H1 (cell line): ENCODE data around the gene COL21A1. TPM values are rescaled to one million over a fixed set of nuclear protein-coding genes. Genes with fewer than 3 reads are reported as not detected.

Experiments
- CTCF ChIA-PET: fragments of 300-600 bp; sonication (Branson Sonifier 250); formaldehyde crosslinking; loops from one replicate; lab custom pipeline; 2021; ENCODE audit not compliant: partially characterized antibody; lab: Charles Lee
- POLR2A ChIA-PET: fragments of 300-600 bp; sonication (Branson Sonifier 250); formaldehyde crosslinking; loops from one replicate; lab custom pipeline; 2021; ENCODE audit warnings: inconsistent platforms; ENCODE audit not compliant: partially characterized antibody; lab: Charles Lee
- DNase-seq, 2 experiments: peaks; one replicate each; pipeline versions ENCODE4 v3.0.0 to v3.0.0-alpha.2; 2010 to 2022; ENCODE audit warnings: low spot score in 2 of 2, low read depth in 1 of 2, mixed read lengths in 1 of 2
- FAIRE-seq: peaks from 2 replicates; lab custom pipeline; 2011; peaks lifted over from hg19 to GRCh38; lab: Jason Lieb, UNC
- H2AFZ ChIP-seq: 2 replicates; pipeline ENCODE4 v1.8.1; 2012; ENCODE audit warnings: low read length, inconsistent platforms
- H2AK5ac ChIP-seq: 2 replicates; pipeline ENCODE4 v1.6.1; 2013; ENCODE audit warnings: low read depth, low read length
- H2BK120ac ChIP-seq: replicated peaks from 2 replicates; pipeline ENCODE3; 2013; ENCODE audit warnings: low read depth, low read length, inconsistent platforms
- H2BK12ac ChIP-seq: 2 replicates; pipeline ENCODE4 v1.6.1; 2013; ENCODE audit warnings: low read depth, low read length
- H2BK15ac ChIP-seq: 2 replicates; pipeline ENCODE4 v1.6.1; 2013; ENCODE audit warnings: low read length
- H2BK20ac ChIP-seq: 2 replicates; pipeline ENCODE4 v1.6.1; 2013; ENCODE audit warnings: low read length
- H2BK5ac ChIP-seq: 2 replicates; pipeline ENCODE4 v1.6.1; 2013; ENCODE audit warnings: low read depth, low read length
- H3K14ac ChIP-seq: 2 replicates; pipeline ENCODE4 v1.6.1; 2013; ENCODE audit warnings: inconsistent platforms; ENCODE audit not compliant: insufficient read length
- H3K18ac ChIP-seq: 2 replicates; pipeline ENCODE4 v1.6.1; 2013; ENCODE audit warnings: low read length; ENCODE audit errors: extremely low read depth
- H3K23ac ChIP-seq: 2 replicates; pipeline ENCODE4 v1.6.1; 2013; ENCODE audit warnings: inconsistent platforms; ENCODE audit not compliant: insufficient read length
- H3K23me2 ChIP-seq: 2 replicates; pipeline ENCODE4 v1.6.1; 2013; ENCODE audit warnings: low read depth, low read length
- H3K27ac ChIP-seq: 2 replicates; pipeline ENCODE4 v1.6.1; 2011; ENCODE audit warnings: low read depth, low read length, inconsistent platforms
- H3K27me3 ChIP-seq, 4 experiments: replicated peaks in 1 of 4; 1 replicate in 1 of 4; 2 replicates in 3 of 4; pipeline versions ENCODE4 v1.6.1 to v1.8.1; 2011 to 2013; ENCODE audit warnings: low read length in 3 of 4, mild to moderate bottlenecking in 3 of 4, inconsistent platforms in 2 of 4, mixed read lengths in 2 of 4, moderate library complexity in 1 of 4; ENCODE audit not compliant: control insufficient read depth in 3 of 4, insufficient read depth in 3 of 4; ENCODE audit errors: extremely low read depth in 1 of 4
- H3K36me3 ChIP-seq, 4 experiments: 2 replicates each; pipeline versions ENCODE4 v1.6.1 to v1.8.1; 2011 to 2013; ENCODE audit warnings: mild to moderate bottlenecking in 4 of 4, low read length in 3 of 4, moderate library complexity in 2 of 4, control low read depth in 1 of 4, inconsistent platforms in 1 of 4; ENCODE audit not compliant: insufficient read depth in 4 of 4, control insufficient read depth in 2 of 4
- H3K4ac ChIP-seq: replicated peaks from 2 replicates; pipeline ENCODE3; 2013; ENCODE audit warnings: low read length, low read depth, mixed read lengths, inconsistent platforms; ENCODE audit not compliant: insufficient read length
- H3K4me1 ChIP-seq, 4 experiments: replicated peaks in 1 of 4; 1 replicate in 1 of 4; 2 replicates in 3 of 4; pipeline versions ENCODE4 v1.6.1 to v1.8.1; 2011 to 2013; ENCODE audit warnings: low read length in 3 of 4, inconsistent platforms in 2 of 4, mixed read lengths in 1 of 4; ENCODE audit not compliant: insufficient read depth in 4 of 4, control insufficient read depth in 3 of 4
- H3K4me2 ChIP-seq, 2 experiments: 2 replicates each; pipeline versions ENCODE4 v1.6.1 to v1.8.1; 2011 to 2013; ENCODE audit warnings: low read depth in 2 of 2, low read length in 2 of 2, control low read depth in 1 of 2, inconsistent platforms in 1 of 2, mild to moderate bottlenecking in 1 of 2; ENCODE audit not compliant: insufficient read depth in 1 of 2
- H3K4me3 ChIP-seq, 4 experiments: fragments of 200-600, 300-600 bp in 1 of 4; sonication (generic), shearing (Covaris generic), sonication (Bioruptor Twin) in 1 of 4; 2 replicates each; pipeline versions ENCODE4 v1.5.1 to v1.8.1; 2011 to 2016; ENCODE audit warnings: low read length in 4 of 4, low read depth in 3 of 4, control low read depth in 2 of 4, inconsistent platforms in 2 of 4, mild to moderate bottlenecking in 2 of 4, mixed read lengths in 1 of 4, moderate library complexity in 1 of 4; ENCODE audit not compliant: insufficient read depth in 2 of 4; ENCODE audit errors: extremely low read depth in 1 of 4
- H3K56ac ChIP-seq: replicated peaks from 2 replicates; pipeline ENCODE3; 2013; ENCODE audit warnings: low read depth, mild to moderate bottlenecking, mixed read lengths, low read length, inconsistent platforms; ENCODE audit not compliant: insufficient read length
- H3K79me1 ChIP-seq: 2 replicates; pipeline ENCODE4 v1.6.1; 2013; ENCODE audit warnings: low read depth, low read length, control low read depth
- H3K79me2 ChIP-seq, 2 experiments: 2 replicates each; pipeline versions ENCODE4 v1.6.1 to v1.8.1; 2012 to 2013; ENCODE audit warnings: low read length in 2 of 2, mild to moderate bottlenecking in 2 of 2, inconsistent platforms in 1 of 2; ENCODE audit not compliant: insufficient read depth in 2 of 2, control insufficient read depth in 1 of 2
- H3K9ac ChIP-seq, 4 experiments: replicated peaks in 1 of 4; 1 replicate in 1 of 4; 2 replicates in 3 of 4; pipeline versions ENCODE4 v1.6.1 to v1.8.1; 2011 to 2013; ENCODE audit warnings: low read depth in 3 of 4, low read length in 3 of 4, control low read depth in 2 of 4, mild to moderate bottlenecking in 2 of 4, moderate library complexity in 2 of 4, inconsistent platforms in 1 of 4; ENCODE audit errors: extremely low read depth in 1 of 4
- H3K9me3 ChIP-seq, 2 experiments: 2 replicates each; pipeline versions ENCODE4 v1.6.1 to v1.8.1; 2012 to 2013; ENCODE audit warnings: mild to moderate bottlenecking in 2 of 2, moderate library complexity in 2 of 2, control low read depth in 1 of 2, inconsistent platforms in 1 of 2, low read depth in 1 of 2, low read length in 1 of 2, mixed read lengths in 1 of 2; ENCODE audit not compliant: insufficient read depth in 2 of 2
- H4K20me1 ChIP-seq, 2 experiments: replicated peaks in 1 of 2; 2 replicates each; pipeline versions ENCODE3 to v1.8.1; 2011 to 2013; ENCODE audit warnings: inconsistent platforms in 2 of 2, low read length in 2 of 2, mild to moderate bottlenecking in 1 of 2; ENCODE audit not compliant: insufficient read depth in 2 of 2, control insufficient read depth in 1 of 2
- H4K5ac ChIP-seq: 2 replicates; pipeline ENCODE4 v1.6.1; 2013; ENCODE audit warnings: low read length, low read depth, mixed read lengths, inconsistent platforms; ENCODE audit not compliant: insufficient read length
- H4K8ac ChIP-seq: 2 replicates; pipeline ENCODE4 v1.8.0; 2013; ENCODE audit warnings: mild to moderate bottlenecking, moderate library complexity, low read length, inconsistent platforms; ENCODE audit not compliant: insufficient read depth; ENCODE audit errors: extremely low read depth
- H4K91ac ChIP-seq: replicated peaks from 2 replicates; pipeline ENCODE3; 2013; ENCODE audit warnings: low read length, mixed read lengths, inconsistent platforms; ENCODE audit not compliant: insufficient read length
- CHD1 ChIP-seq: IDR thresholded peaks from 2 replicates; pipeline ENCODE4 v1.6.1; 2012; ENCODE audit warnings: low read depth, low read length, improper control_type of control experiment
- GTF2F1 ChIP-seq: IDR thresholded peaks from 2 replicates; pipeline ENCODE4 v1.6.1; 2012; ENCODE audit warnings: low read depth, low read length, improper control_type of control experiment, borderline replicate concordance
- PHF8 ChIP-seq: fragments of 200-600 bp; sonication (generic); conservative IDR thresholded peaks from 2 replicates; pipeline ENCODE4 v1.7.1; 2012; ENCODE audit warnings: low read depth, mild to moderate bottlenecking, inconsistent platforms, low read length, moderate library complexity
- RBBP5 ChIP-seq: IDR thresholded peaks from 2 replicates; pipeline ENCODE4 v1.7.1; 2012; ENCODE audit warnings: low read depth, mild to moderate bottlenecking, inconsistent platforms, low read length, moderate library complexity, borderline replicate concordance
- SP4 ChIP-seq: IDR thresholded peaks from 2 replicates; pipeline ENCODE4 v1.6.1; 2012; ENCODE audit warnings: low read length, inconsistent platforms
- SUZ12 ChIP-seq: fragments of 200-600 bp; sonication (generic); IDR thresholded peaks from 2 replicates; pipeline ENCODE4 v1.6.1; 2012; ENCODE audit warnings: mild to moderate bottlenecking, inconsistent platforms, low read length, moderate library complexity, mixed read lengths
- TBP ChIP-seq: IDR thresholded peaks from 2 replicates; pipeline ENCODE4 v1.6.1; 2011; ENCODE audit warnings: low read depth, low read length, improper control_type of control experiment
- WGBS, 2 experiments: shearing (Covaris generic) in 1 of 2; methylation state at CpG; one replicate each; pipeline versions ENCODE4 v1.1.6 to v1.1.7; 2013 to 2015; ENCODE audit warnings: low lambda C conversion rate in 2 of 2, mixed read lengths in 2 of 2, inconsistent platforms in 1 of 2, low coverage in 1 of 2, missing lambda C conversion rate in 1 of 2; ENCODE audit not compliant: insufficient replicate concordance in 2 of 2, insufficient coverage in 1 of 2, insufficient read length in 1 of 2; ENCODE audit errors: extremely low coverage in 1 of 2, missing lambda C conversion rate in 1 of 2; 5-methylcytosine and 5-hydroxymethylcytosine counted together
- polyA plus RNA-seq, 7 experiments: library from polyadenylated mRNA; depleted of rRNA in 3 of 7; stranded (reverse) in 5 of 7; unstranded in 2 of 7; fragments of >200 nt in 5 of 7; fragments of 200-250 nt in 2 of 7; gene quantifications; 1 replicate in 5 of 7; 2 replicates in 1 of 7; 4 replicates in 1 of 7; pipeline versions ENCODE4 v1.2.1 to v1.2.3, GENCODE V29; 2011 to 2013; ENCODE audit warnings: missing spikeins in 2 of 7, mixed read lengths in 2 of 7
- total RNA-seq: library from RNA; stranded (reverse); fragmentation: NEBNext Ultra II Directional; extraction: Animal tissue kit (Norgen Biotek cat#: 25700); gene quantifications from 2 replicates; pipeline ENCODE4 v1.2.1, GENCODE V29; 2021

COL21A1 gene
- total and polyA plus RNA-seq, 2 of the 8 experiments (the other 6 are each of a cell fraction or from before 2014, with no cell fraction given), result 1.6 to 3.4 TPM

- no peaks in the 10 kb centered on the region for H3K4me1 ChIP-seq
- H2BK120ac ChIP-seq, result no peak overlapping the region
- no peak overlapping the region for H3K9ac ChIP-seq
- no peak overlapping the region for H4K91ac ChIP-seq
- no peak overlapping the region for H4K8ac ChIP-seq
- no peaks in the 10 kb centered on the region for H4K20me1 ChIP-seq
- no peak overlapping the region for H3K4ac ChIP-seq
- H3K9me3 ChIP-seq, result no peaks in the 10 kb centered on the region
- FAIRE-seq (no peak), DNase-seq (no peak)
- H3K18ac ChIP-seq, result no peak overlapping the region
- no peak overlapping the region; the same call in 1 of the 2 replicates for H2AFZ ChIP-seq
- no peak overlapping the region for H3K4me3 ChIP-seq
- no peaks in the 10 kb centered on the region for H3K79me2 ChIP-seq
- no peak overlapping the region for H3K23ac ChIP-seq
- CTCF ChIA-PET, result no interaction called here
- no peak overlapping the region for H3K27ac ChIP-seq
- H3K27me3 ChIP-seq, result no peaks in the 10 kb centered on the region
- H2BK5ac ChIP-seq, result no peak overlapping the region
- no peaks in the 10 kb centered on the region for H3K79me1 ChIP-seq
- H4K5ac ChIP-seq, result no peak overlapping the region
- WGBS, 2 experiments, result 89% methylated on average over 4 of the region's 4 CpGs; no CpG with 5 or more reads in 1 of the 2 experiments
- H2BK12ac ChIP-seq, result no peak overlapping the region
- no peak overlapping the region for H3K56ac ChIP-seq
- H3K14ac ChIP-seq, result no peak overlapping the region
- no peak overlapping the region for H2BK15ac ChIP-seq
- POLR2A ChIA-PET, result no interaction called here
- H3K23me2 ChIP-seq, result no peaks in the 10 kb centered on the region
- H2BK20ac ChIP-seq, result no peak overlapping the region
- no peak overlapping the region for H2AK5ac ChIP-seq
- no peaks in the 10 kb centered on the region for H3K36me3 ChIP-seq
- no peak overlapping the region for H3K4me2 ChIP-seq
- no peak for TF ChIP-seq PHF8
- TF ChIP-seq GTF2F1, result no peak
- TF ChIP-seq CHD1, result no peak
- no peak for TF ChIP-seq SP4
- TF ChIP-seq TBP, result no peak
- TF ChIP-seq RBBP5, result no peak
- TF ChIP-seq SUZ12, result no peak
Observed at GRCh38 chr6:56101141-56101553, 146.2 kb downstream of the COL21A1 start.
